NCI-H2171 treated with DMSO at 0.1 percent for 48 hours (cell line): ENCODE data around the gene CYFIP1.

Source experiments
- DNase-seq: peaks from one replicate; lab custom pipeline; 2025; lab: John Stamatoyannopoulos, UW

The CYFIP1 gene

GRCh38 chr15:22869856-22870255 lies 110.3 kb downstream of the CYFIP1 start:
- no peak for DNase-seq

GRCh38 chr15:22868928-22869327 lies 111.2 kb downstream of the CYFIP1 start:
- DNase-seq, result no peak

DNA sequence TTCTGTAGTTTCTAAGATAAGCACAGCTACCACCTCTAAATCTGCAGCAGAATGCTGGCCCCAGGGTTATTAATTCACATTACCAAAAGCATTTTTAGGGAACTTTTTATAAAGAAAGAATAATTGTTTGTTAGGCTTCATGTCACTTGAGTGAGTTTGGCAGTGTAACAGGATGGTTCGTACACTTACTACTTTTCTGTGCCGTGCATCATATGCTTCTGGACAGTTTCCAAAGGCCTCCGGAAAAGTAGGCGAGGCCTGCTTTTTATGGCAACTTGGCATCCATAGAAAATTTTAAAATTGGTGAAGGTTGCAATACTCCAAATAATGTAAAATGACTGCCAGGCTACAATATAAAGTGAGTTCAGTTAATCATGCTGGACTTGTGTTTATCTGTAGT lies 111.7 kb downstream of the CYFIP1 start:
- DNase-seq, result no peak

GRCh38 chr15:22867886-22868285 lies 112.3 kb downstream of the CYFIP1 start:
- no peak for DNase-seq

GRCh38 chr15:22866079-22866478 lies 114.1 kb downstream of the CYFIP1 start:
- DNase-seq, result no peak

DNA sequence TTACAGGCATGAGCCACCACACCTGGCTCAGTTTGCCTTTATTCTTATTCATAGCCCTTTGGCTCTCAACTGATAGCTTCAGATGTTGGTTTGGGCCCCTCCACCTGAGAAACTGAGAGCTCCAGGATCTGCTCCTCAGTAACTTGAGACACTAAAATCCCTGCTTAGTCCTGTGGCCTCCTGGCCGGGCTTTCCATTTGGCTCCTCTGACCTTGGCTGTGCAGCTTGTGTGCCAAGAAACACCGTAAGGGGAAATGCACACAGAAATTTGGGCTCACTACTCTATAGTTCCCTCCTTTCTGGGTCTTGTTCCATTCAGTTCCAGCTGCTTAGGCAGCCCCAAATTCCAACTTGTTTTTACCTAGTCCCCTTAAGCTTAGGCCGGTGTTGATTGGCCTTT lies 116.8 kb downstream of the CYFIP1 start:
- DNase-seq, result no peak

- no peak for DNase-seq
Measured at GRCh38 chr15:22861161-22861560, 119.0 kb downstream of the CYFIP1 start.

DNA sequence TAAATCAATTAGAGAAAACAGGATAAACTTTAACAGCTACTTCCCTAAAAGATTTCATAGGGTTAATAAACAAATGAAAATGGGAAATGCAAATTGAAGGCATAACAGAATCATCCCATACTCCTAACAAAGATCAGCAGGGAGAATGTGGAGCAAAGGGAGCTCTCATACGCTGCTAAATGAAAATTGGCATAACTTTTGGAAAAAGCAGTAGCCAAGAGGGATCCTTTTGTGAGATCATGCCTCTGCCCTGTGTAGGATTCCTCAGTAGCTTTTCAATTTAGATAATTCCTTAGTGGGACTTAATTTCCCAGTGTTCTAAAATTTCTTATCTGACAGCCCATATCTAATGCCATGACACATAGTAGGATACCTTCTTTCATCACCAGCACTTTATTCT lies 123.5 kb downstream of the CYFIP1 start:
- DNase-seq, result no peak

- DNase-seq, result no peak
Measured at GRCh38 chr15:22855791-22856190, 124.4 kb downstream of the CYFIP1 start.

GRCh38 chr15:22851513-22851912 lies 128.7 kb downstream of the CYFIP1 start:
- DNase-seq, result no peak

GRCh38 chr15:22850055-22850454 lies 130.1 kb downstream of the CYFIP1 start:
- DNase-seq, result no peak

GRCh38 chr15:22846073-22846472 lies 134.1 kb downstream of the CYFIP1 start:
- DNase-seq, result no peak

- peak; percentile 31 for DNase-seq
Measured at GRCh38 chr15:22845289-22845900, 134.8 kb downstream of the CYFIP1 start.

- no peak for DNase-seq
Measured at GRCh38 chr15:22844421-22845288, 135.5 kb downstream of the CYFIP1 start.

DNA sequence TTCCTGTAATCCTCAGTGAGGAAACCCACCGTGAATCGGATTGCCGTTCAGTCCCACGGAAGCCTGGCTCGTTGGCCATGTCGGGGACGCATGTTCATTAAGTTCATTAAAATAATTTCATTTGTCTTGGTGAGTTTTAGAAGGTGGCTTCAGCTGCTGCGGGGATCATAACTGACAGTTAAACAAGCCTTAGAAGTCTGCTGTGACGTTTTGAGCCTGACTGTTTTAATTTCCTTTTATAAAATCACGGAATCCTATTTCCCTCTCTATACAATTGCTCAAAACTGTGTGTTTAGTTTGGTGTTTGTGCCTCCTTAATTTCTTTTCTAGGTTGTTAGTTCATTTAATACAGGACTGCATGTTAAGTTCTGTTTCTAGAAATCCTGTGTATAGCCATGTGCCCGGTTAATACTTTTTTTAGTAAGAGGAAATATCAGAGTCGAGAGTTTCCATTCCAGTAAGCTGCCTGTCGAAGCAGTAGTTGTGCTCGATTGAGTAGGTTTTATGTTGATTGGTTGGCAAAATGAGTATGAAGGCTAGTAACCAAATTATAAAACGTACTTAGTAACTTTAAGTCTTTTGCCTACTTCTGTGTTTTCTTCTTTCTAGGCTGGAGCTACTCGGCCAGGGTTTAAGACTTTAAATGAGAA lies 141.0 kb downstream of the CYFIP1 start:
- DNase-seq, result no peak

GRCh38 chr15:22838292-22839042 lies 141.7 kb downstream of the CYFIP1 start, which contains the start of gene NIPA2:
Gene NIPA2, plus strand, starts transcription at chr15:22838666. Its CDS starts 13,066 bp downstream, at chr15:22851732.
- DNase-seq, result peak; percentile 97

DNA sequence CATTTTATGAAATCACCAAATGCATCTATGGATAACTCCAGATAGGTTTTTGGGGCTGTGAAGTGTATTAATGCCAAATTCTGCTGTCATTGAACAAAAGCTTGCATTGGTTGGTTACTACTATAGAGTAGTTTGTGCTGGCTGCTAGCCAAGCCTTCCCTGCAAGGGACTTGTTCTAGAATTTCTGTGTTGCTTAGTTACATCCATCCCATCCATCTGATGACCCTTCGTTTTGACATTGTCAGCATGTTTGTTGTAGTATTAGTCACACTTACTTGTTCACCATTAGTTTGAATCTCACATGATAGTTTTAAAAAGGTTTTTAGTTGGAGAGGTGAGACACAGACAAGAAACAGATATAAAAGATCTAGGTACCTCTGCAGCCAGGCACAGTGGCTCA lies 148.7 kb downstream of the CYFIP1 start:
- DNase-seq, result no peak

- no peak for DNase-seq
Measured at GRCh38 chr15:22827125-22827524, 153.0 kb downstream of the CYFIP1 start.

DNA sequence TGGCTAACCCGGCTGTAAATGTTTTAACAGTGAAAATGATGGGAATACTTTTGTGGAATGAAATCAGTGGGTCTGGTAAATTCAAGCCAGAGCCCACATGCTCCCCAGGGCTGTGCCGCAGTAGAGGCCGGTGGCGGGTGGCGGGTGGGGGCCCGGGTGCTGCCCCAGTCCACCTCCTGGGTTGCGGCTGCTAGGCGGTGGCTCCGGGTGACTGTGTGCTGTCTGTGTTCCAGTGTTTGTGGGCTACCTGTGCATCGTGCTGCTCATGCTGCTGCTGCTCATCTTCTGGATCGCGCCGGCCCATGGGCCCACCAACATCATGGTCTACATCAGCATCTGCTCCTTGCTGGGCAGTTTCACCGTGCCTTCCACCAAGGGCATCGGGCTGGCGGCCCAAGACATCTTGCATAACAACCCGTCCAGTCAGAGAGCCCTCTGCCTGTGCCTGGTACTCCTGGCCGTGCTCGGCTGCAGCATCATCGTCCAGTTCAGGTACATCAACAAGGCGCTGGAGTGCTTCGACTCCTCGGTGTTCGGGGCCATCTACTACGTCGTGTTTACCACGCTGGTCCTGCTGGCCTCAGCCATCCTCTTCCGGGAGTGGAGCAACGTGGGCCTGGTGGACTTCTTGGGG lies 156.6 kb downstream of the CYFIP1 start:
- DNase-seq, result no peak

- no peak for DNase-seq
Measured at GRCh38 chr15:22819651-22820050, 160.5 kb downstream of the CYFIP1 start.
